Fibroblast of mammary gland (primary cell): ENCODE results near the gene CD8B.

Experiments
- DNase-seq: peaks from one replicate; pipeline ENCODE4 v3.0.0-alpha.2; 2010; ENCODE audit warnings: low read depth
- H3K4me3 ChIP-seq: 2 replicates; pipeline ENCODE4 v1.5.1; 2011; ENCODE audit warnings: low read depth, mild to moderate bottlenecking, low read length, moderate library complexity; ENCODE audit not compliant: control insufficient read depth
- CTCF ChIP-seq: conservative IDR thresholded peaks from 2 replicates; pipeline ENCODE4 v1.5.1; 2011; ENCODE audit warnings: low read depth, low read length, inconsistent platforms; ENCODE audit not compliant: control insufficient read depth, insufficient read depth

Gene CD8B

DNA sequence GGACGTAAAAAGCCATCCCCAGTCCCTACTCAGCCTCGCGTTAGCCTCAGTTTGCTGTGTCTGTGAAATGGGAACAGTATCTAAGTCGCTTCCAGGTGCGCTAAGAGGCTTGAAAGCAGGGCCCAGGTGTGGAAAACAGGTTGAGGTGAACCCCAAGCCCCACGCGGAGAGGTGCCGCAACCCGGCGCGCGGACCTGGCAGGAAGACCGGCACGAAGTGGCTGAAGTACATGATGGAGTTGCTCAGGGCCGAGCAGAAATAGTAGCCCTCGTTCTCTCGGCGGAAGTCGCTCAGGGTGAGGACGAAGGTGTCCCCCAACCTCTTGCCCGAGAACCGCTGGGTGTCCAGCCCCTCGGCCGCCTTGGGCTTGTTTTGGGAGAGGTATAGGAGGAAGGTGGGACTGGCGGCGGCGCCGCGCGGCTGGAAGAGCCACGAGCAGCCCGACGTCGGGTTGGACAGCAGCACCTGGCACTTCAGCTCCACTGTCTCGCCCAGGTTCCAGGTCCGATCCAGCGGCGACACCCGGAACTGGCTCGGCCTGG lies 71.5 kb downstream of the CD8B start:
- H3K4me3 ChIP-seq: no peak overlapping the region
- TF ChIP-seq CTCF: no peak
- DNase-seq: no peak

DNA sequence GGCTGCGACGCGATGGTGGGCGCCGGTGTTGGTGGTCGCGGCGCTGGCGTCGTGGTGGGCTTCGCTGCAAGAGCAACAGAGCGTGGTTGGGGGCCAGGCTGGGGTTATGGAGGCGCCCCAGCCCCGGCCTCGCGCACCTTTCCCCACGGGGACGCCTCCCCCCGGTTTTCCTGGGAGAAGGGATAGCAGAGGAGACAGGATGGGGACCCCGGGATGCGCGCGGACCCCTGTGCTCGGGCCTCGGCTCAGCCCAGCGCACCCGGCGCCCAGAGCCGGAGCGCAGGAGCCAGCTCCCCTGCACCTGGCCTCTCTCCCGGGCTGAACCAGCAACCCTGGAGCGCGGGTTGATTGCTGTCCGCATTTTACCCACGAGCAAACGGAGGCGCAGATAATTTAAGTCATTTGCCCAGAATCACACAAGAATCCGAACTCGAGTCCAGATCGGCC lies 72.0 kb downstream of the CD8B start:
- DNase-seq: no peak
- TF ChIP-seq CTCF: no peak
- H3K4me3 ChIP-seq: no peak overlapping the region

DNA sequence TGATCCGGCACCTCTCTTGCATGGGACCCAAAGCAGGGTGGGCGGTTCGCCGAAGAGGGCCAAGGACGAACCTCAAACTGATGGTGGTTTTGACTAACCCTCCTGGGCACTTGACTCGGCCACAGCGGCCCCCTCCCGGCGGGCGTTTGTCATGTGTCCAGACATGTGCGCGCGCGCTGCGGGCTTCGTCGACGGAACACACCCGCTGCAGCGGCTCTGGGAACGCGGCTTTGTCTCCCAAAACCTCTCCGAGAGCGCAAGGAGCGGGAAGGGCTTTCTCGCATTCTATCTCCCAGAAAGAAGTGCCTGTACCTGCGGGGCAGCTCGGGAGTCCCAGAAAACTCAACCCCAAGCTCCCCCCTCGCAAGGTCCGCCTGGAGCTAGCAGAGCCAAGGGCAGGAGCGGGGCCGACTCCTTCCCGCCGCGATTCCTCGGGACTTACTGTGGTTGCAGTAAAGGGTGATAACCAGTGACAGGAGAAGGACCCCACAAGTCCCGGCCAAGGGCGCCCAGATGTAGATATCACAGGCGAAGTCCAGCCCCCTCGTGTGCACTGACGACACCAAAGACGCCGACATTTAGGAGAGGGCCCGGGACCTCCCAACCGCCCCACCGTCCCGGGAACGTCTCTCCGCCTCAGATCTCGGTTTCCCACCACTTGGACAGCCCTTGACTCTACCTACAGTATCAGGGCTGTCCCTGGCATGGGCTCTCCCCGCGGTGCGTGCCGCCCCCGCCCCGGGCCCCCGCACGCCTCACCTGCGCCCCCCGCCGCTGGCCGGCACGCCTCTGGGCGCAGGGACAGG lies 72.6 kb downstream of the CD8B start:
- peak; percentile 17 for DNase-seq
- no peak overlapping the region for H3K4me3 ChIP-seq
- TF ChIP-seq CTCF: no peak

DNA sequence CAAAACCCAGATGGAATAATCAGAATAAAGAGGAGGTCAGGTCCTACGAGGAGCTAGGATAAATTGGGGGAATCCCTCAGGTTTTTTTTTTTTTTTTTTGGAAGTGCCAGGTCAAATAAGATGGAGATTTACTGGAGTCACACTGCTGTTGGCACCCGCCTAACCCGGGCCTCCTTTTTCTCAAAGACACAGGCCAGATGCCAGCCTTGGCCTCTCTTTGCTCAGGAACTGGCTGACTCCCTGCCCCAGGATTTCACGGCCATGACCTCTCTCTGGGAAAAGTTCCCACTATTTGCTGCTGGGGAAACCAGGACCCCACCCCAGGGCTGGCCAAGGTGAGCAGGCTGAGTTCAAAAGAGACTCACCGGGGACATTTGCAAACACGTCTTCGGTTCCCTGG lies 73.5 kb downstream of the CD8B start:
- no peak overlapping the region for H3K4me3 ChIP-seq
- no peak for DNase-seq
- no peak for TF ChIP-seq CTCF

DNA sequence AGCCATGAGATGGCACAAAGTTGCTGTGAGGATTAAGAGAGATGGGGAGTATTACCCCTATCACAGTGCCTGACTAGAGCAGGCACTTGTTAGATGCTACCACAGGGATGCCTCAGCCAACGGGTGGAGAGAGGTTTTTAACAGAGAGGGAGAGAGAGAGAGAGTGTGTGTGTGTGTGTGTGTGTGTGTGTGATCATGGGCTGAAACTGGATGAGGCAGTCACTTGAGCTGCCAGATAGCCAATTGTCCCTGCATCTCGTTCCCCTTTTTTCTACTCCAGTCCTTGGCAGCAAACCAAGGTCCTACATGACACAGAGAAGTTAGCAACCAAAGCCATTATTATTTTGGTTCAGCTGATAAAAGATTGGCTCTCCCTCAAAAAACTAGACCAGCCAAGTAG lies 74.0 kb downstream of the CD8B start:
- no peak for TF ChIP-seq CTCF
- DNase-seq: no peak
- H3K4me3 ChIP-seq: no peak overlapping the region

GRCh38 chr2:86786001-86786536 lies 75.6 kb downstream of the CD8B start:
- TF ChIP-seq CTCF: no peak
- no peak for DNase-seq
- H3K4me3 ChIP-seq: no peak overlapping the region

DNA sequence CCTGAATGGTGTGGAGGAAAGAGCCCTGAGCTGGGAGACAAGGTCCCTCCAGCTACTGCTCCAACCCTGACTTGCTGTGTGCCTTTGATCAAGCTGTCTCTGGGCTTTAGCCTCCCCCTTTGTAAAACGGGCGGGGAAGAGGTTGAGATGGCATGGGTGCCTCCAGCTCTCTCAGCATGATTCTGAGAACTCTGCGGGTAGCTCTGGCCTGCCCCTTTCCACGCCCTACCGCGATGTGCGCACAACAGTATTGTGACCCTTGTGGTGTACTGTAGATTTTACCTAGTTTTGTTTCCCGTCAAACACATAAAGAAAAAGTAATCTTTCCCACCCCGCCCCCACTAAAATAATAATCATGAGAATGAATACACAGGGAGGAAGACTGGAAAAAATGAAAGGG lies 76.2 kb downstream of the CD8B start:
- no peak overlapping the region for H3K4me3 ChIP-seq
- no peak for DNase-seq
- no peak for TF ChIP-seq CTCF
